HEK293T (cell line): Measurements from ENCODE around the gene MID2.

Experiments used
- CTCF ChIA-PET: fragments of 350-600 bp; formaldehyde crosslinking; extraction: SDS; loops from one replicate; lab custom pipeline; 2021; ENCODE audit warnings: antibody characterized with exemption, inconsistent platforms; lab: Yijun Ruan, JAX
- POLR2A ChIA-PET: fragments of 350-600 bp; formaldehyde crosslinking; extraction: SDS; loops from one replicate; lab custom pipeline; 2020; ENCODE audit warnings: antibody characterized with exemption, inconsistent platforms; lab: Yijun Ruan, JAX
- DNase-seq: peaks from one replicate; pipeline ENCODE4 v3.0.0; 2012; ENCODE audit warnings: mixed read lengths; ENCODE audit errors: extremely low spot score
- ARNT ChIP-seq: fragments of 450-650 bp; IDR thresholded peaks from 2 replicates; pipeline ENCODE4 v1.6.1; 2017; ENCODE audit warnings: mild to moderate bottlenecking
- BHLHE40 ChIP-seq: fragments of 450-650 bp; IDR thresholded peaks from 2 replicates; pipeline ENCODE4 v1.6.1; 2016; ENCODE audit warnings: mild to moderate bottlenecking, moderate library complexity, borderline replicate concordance
- CTBP1 ChIP-seq: fragments of 450-650 bp; IDR thresholded peaks from 2 replicates; pipeline ENCODE4 v1.6.1; 2016; ENCODE audit warnings: borderline replicate concordance
- ELF4 ChIP-seq: fragments of 450-650 bp; IDR thresholded peaks from 2 replicates; pipeline ENCODE4 v1.6.1; 2017; ENCODE audit warnings: antibody characterized with exemption
- FOXA1 ChIP-seq: fragments of 450-650 bp; IDR thresholded peaks from 2 replicates; pipeline ENCODE4 v1.6.1; 2016; ENCODE audit warnings: mild to moderate bottlenecking
- FOXK2 ChIP-seq: fragments of 450-650 bp; IDR thresholded peaks from 2 replicates; pipeline ENCODE4 v1.6.1; 2016; ENCODE audit warnings: mild to moderate bottlenecking
- FOXM1 ChIP-seq: fragments of 450-650 bp; IDR thresholded peaks from 2 replicates; pipeline ENCODE4 v1.6.1; 2017; ENCODE audit warnings: mild to moderate bottlenecking, borderline replicate concordance
- HDGF ChIP-seq: fragments of 450-650 bp; IDR thresholded peaks from 2 replicates; pipeline ENCODE4 v1.6.1; 2017; ENCODE audit warnings: antibody characterized with exemption, borderline replicate concordance
- L3MBTL2 ChIP-seq: fragments of 450-650 bp; conservative IDR thresholded peaks from 2 replicates; pipeline ENCODE4 v1.6.1; 2016; ENCODE audit warnings: mild to moderate bottlenecking
- LEF1 ChIP-seq: fragments of 450-650 bp; IDR thresholded peaks from 2 replicates; pipeline ENCODE4 v1.6.1; 2017; ENCODE audit warnings: mild to moderate bottlenecking, borderline replicate concordance
- NFRKB ChIP-seq: fragments of 450-650 bp; IDR thresholded peaks from 2 replicates; pipeline ENCODE4 v1.6.1; 2016; ENCODE audit warnings: mild to moderate bottlenecking, moderate library complexity
- PKNOX1 ChIP-seq: fragments of 450-650 bp; IDR thresholded peaks from 2 replicates; pipeline ENCODE4 v1.6.1; 2016
- SP1 ChIP-seq: fragments of 450-650 bp; IDR thresholded peaks from 2 replicates; pipeline ENCODE4 v1.6.1; 2017
- SUZ12 ChIP-seq: fragments of 450-650 bp; IDR thresholded peaks from 2 replicates; pipeline ENCODE4 v1.6.1; 2016; ENCODE audit warnings: mild to moderate bottlenecking
- TARDBP ChIP-seq: fragments of 450-650 bp; IDR thresholded peaks from 2 replicates; pipeline ENCODE4 v1.6.1; 2016
- ZNF384 ChIP-seq: fragments of 450-650 bp; IDR thresholded peaks from 2 replicates; pipeline ENCODE4 v1.6.1; 2016

The MID2 gene

GRCh38 chrX:107836958-107837357 is 11.3 kb downstream of the MID2 start:
- peak; percentile 98 for TF ChIP-seq ARNT
- TF ChIP-seq ELF4, result no peak
- TF ChIP-seq CTBP1, result no peak; the same call in 1 of the 2 replicates
- TF ChIP-seq PKNOX1, result peak; percentile 42; the same call in 1 of the 2 replicates
- no peak for TF ChIP-seq SP1
- TF ChIP-seq LEF1, result no peak
- TF ChIP-seq L3MBTL2, result no peak
- TF ChIP-seq BHLHE40, result no peak
- ChIA-PET POLR2A (no interaction called here), CTCF (no interaction called here)
- DNase-seq, result no peak

- TF ChIP-seq FOXM1, result no peak
- TF ChIP-seq BHLHE40, result no peak
- no peak for TF ChIP-seq PKNOX1
- no peak for TF ChIP-seq SP1
- no peak for TF ChIP-seq ELF4
- TF ChIP-seq L3MBTL2, result no peak
- TF ChIP-seq ZNF384, result no peak
- TF ChIP-seq CTBP1, result no peak
- no peak for TF ChIP-seq FOXK2
- TF ChIP-seq FOXA1, result no peak
- no peak for TF ChIP-seq NFRKB
- no peak for TF ChIP-seq SUZ12
- no peak for TF ChIP-seq ARNT
- no peak for TF ChIP-seq HDGF
- TF ChIP-seq LEF1, result no peak
- DNase-seq, result no peak
- ChIA-PET POLR2A (no interaction called here), CTCF (no interaction called here)
These were observed 15.3 kb downstream of the MID2 start for GRCh38 chrX:107840971-107841370.

GRCh38 chrX:107842715-107843400 is 17.2 kb downstream of the MID2 start:
- no peak for DNase-seq
- POLR2A ChIA-PET, result no interaction called here
- CTCF ChIA-PET, result no interaction called here
- TF ChIP-seq HDGF (no peak), LEF1 (no peak), CTBP1 (no peak), SP1 (no peak), L3MBTL2 (no peak), BHLHE40 (no peak), PKNOX1 (no peak), TARDBP (no peak), NFRKB (no peak), ELF4 (no peak), ZNF384 (no peak), FOXK2 (no peak), FOXM1 (no peak), FOXA1 (no peak), ARNT (no peak), SUZ12 (no peak)

GRCh38 chrX:107845625-107846024 is 20.0 kb downstream of the MID2 start:
- CTCF ChIA-PET, result no interaction called here
- TF ChIP-seq TARDBP (no peak), ELF4 (no peak), LEF1 (no peak), FOXK2 (no peak), BHLHE40 (no peak), SP1 (no peak), FOXA1 (no peak), FOXM1 (no peak), SUZ12 (no peak), L3MBTL2 (no peak), HDGF (no peak), ARNT (no peak), CTBP1 (no peak), PKNOX1 (no peak)
- POLR2A ChIA-PET, result no interaction called here
- DNase-seq, result no peak

GRCh38 chrX:107848591-107848990 is 22.9 kb downstream of the MID2 start:
- TF ChIP-seq HDGF (no peak), CTBP1 (no peak), NFRKB (no peak), FOXM1 (no peak), ELF4 (no peak), LEF1 (no peak), ARNT (no peak), BHLHE40 (no peak), ZNF384 (no peak), TARDBP (no peak), FOXA1 (no peak), SP1 (no peak)
- DNase-seq, result no peak
- POLR2A ChIA-PET, result no interaction called here
- CTCF ChIA-PET, result interaction anchor here (0.6 kb wide), 1 partner anchor 20 kb away, joined by 3 read pairs; no protein-coding TSS in a partner anchor
